ENCODE results near the gene PIK3R1. TPM values are rescaled to one million over a fixed set of nuclear protein-coding genes. Genes with fewer than 3 reads are reported as not detected.
"Not testable (repeated sequence)": the region's sequence is repeated elsewhere in the genome, so short reads cannot be mapped to it uniquely, and the experiment has no call there.

Gene PIK3R1
- total RNA-seq, 1 donor: 26.8 TPM

GRCh38 chr5:68230285-68230684 lies 14.7 kb downstream of the PIK3R1 start:
- Histone ChIP-seq H3K4me3 (ENCODE audit: insufficient read depth, low read length) (no peak overlapping the region), H3K4me1 (ENCODE audit: insufficient read depth, low read length) (peaks cover 6% of the 10 kb centered on the region), H3K36me3 (ENCODE audit: insufficient read depth, low read length) (peaks cover 18% of the 10 kb centered on the region), H3K27me3 (ENCODE audit: insufficient read depth, low read length) (no peaks in the 10 kb centered on the region), H3K4me2 (ENCODE audit: insufficient read depth, low read length) (no peak overlapping the region), H4K20me1 (ENCODE audit: insufficient read depth, low read length) (peaks cover 22% of the 10 kb centered on the region), H3K27ac (ENCODE audit: low read depth, low read length) (no peak overlapping the region), H3K9me3 (ENCODE audit: low read depth, low read length) (no peaks in the 10 kb centered on the region), H3K79me2 (ENCODE audit: insufficient read depth, low read length) (peaks cover 73% of the 10 kb centered on the region), H2AFZ (ENCODE audit: low read length) (no peak overlapping the region)
- TF ChIP-seq, protein P1, sequence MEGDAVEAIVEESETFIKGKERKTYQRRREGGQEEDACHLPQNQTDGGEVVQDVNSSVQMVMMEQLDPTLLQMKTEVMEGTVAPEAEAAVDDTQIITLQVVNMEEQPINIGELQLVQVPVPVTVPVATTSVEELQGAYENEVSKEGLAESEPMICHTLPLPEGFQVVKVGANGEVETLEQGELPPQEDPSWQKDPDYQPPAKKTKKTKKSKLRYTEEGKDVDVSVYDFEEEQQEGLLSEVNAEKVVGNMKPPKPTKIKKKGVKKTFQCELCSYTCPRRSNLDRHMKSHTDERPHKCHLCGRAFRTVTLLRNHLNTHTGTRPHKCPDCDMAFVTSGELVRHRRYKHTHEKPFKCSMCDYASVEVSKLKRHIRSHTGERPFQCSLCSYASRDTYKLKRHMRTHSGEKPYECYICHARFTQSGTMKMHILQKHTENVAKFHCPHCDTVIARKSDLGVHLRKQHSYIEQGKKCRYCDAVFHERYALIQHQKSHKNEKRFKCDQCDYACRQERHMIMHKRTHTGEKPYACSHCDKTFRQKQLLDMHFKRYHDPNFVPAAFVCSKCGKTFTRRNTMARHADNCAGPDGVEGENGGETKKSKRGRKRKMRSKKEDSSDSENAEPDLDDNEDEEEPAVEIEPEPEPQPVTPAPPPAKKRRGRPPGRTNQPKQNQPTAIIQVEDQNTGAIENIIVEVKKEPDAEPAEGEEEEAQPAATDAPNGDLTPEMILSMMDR (IDR thresholded peaks at IDR 0.05; ENCODE audit: extremely low read depth, low read depth, low read length): no peak
- DNase-seq (ENCODE audit: insufficient read length, low spot score, missing footprints): no peak

DNA sequence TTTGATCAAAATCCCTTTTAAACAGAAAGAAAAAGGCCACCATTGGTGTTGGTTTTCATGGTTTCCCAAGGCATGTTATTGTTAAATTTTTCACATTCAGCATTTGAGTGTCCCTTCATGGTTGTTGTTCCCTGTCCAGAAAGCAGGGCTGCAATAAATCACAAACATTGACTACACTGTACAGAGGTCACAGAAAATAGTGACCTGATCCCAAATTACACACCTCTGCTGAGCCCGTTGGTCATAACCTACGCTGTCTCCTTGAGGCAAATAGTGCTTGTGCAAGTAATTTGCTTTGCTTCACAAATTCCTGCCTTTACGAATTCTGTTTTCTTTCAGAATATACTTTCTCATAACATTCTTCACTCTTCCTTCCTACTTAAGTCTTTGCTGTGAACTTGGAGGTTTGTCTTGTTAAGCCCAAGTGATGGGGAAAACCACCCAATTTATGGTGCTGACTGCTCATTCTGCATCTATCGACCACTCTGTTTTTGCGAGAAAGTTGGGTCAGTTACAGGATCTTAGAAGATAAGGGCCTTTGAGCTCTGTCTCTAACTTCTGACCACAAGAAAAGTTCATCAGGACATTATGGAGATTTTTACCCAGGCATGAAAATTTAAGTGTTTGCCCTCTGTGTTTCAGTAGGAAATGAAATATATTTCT lies 16.0 kb downstream of the PIK3R1 start:
- H3K27ac ChIP-seq (ENCODE audit: low read depth, low read length): no peak overlapping the region
- H3K4me1 ChIP-seq (ENCODE audit: insufficient read depth, low read length): no peaks in the 10 kb centered on the region
- H3K36me3 ChIP-seq (ENCODE audit: insufficient read depth, low read length): peaks cover 14% of the 10 kb centered on the region
- no peak for DNase-seq (ENCODE audit: insufficient read length, low spot score, missing footprints)
- H3K9me3 ChIP-seq (ENCODE audit: low read depth, low read length): no peaks in the 10 kb centered on the region
- TF ChIP-seq, protein P1 (IDR thresholded peaks at IDR 0.05; ENCODE audit: extremely low read depth, low read depth, low read length): no peak
- H3K4me2 ChIP-seq (ENCODE audit: insufficient read depth, low read length): no peak overlapping the region
- H2AFZ ChIP-seq (ENCODE audit: low read length): no peak overlapping the region
- peaks cover 62% of the 10 kb centered on the region for H3K79me2 ChIP-seq (ENCODE audit: insufficient read depth, low read length)
- H4K20me1 ChIP-seq (ENCODE audit: insufficient read depth, low read length): peaks cover 16% of the 10 kb centered on the region
- no peaks in the 10 kb centered on the region for H3K27me3 ChIP-seq (ENCODE audit: insufficient read depth, low read length)
- no peak overlapping the region for H3K4me3 ChIP-seq (ENCODE audit: insufficient read depth, low read length)

- Histone ChIP-seq H3K27me3 (ENCODE audit: insufficient read depth, low read length) (no peaks in the 10 kb centered on the region), H3K4me3 (ENCODE audit: insufficient read depth, low read length) (no peak overlapping the region), H4K20me1 (ENCODE audit: insufficient read depth, low read length) (peaks cover 16% of the 10 kb centered on the region), H3K4me2 (ENCODE audit: insufficient read depth, low read length) (no peak overlapping the region), H3K4me1 (ENCODE audit: insufficient read depth, low read length) (no peaks in the 10 kb centered on the region), H3K79me2 (ENCODE audit: insufficient read depth, low read length) (peaks cover 64% of the 10 kb centered on the region), H3K27ac (ENCODE audit: low read depth, low read length) (no peak overlapping the region), H3K9me3 (ENCODE audit: low read depth, low read length) (no peaks in the 10 kb centered on the region), H3K36me3 (ENCODE audit: insufficient read depth, low read length) (peaks cover 9% of the 10 kb centered on the region), H2AFZ (ENCODE audit: low read length) (no peak overlapping the region)
- TF ChIP-seq, protein P1 (IDR thresholded peaks at IDR 0.05; ENCODE audit: extremely low read depth, low read depth, low read length): no peak
- DNase-seq (ENCODE audit: insufficient read length, low spot score, missing footprints): no peak
Measured at GRCh38 chr5:68232277-68232676, 16.7 kb downstream of the PIK3R1 start.

GRCh38 chr5:68233075-68233474 lies 17.5 kb downstream of the PIK3R1 start:
- H2AFZ ChIP-seq (ENCODE audit: low read length): no peak overlapping the region
- no peaks in the 10 kb centered on the region for H3K27me3 ChIP-seq (ENCODE audit: insufficient read depth, low read length)
- H3K4me3 ChIP-seq (ENCODE audit: insufficient read depth, low read length): no peak overlapping the region
- no peak for DNase-seq (ENCODE audit: insufficient read length, low spot score, missing footprints)
- TF ChIP-seq, protein P1 (IDR thresholded peaks at IDR 0.05; ENCODE audit: extremely low read depth, low read depth, low read length): no peak
- no peak overlapping the region for H3K4me2 ChIP-seq (ENCODE audit: insufficient read depth, low read length)
- H4K20me1 ChIP-seq (ENCODE audit: insufficient read depth, low read length): peaks cover 16% of the 10 kb centered on the region
- no peak overlapping the region for H3K27ac ChIP-seq (ENCODE audit: low read depth, low read length)
- peaks cover under 1% of the 10 kb centered on the region for H3K36me3 ChIP-seq (ENCODE audit: insufficient read depth, low read length)
- no peaks in the 10 kb centered on the region for H3K4me1 ChIP-seq (ENCODE audit: insufficient read depth, low read length)
- H3K79me2 ChIP-seq (ENCODE audit: insufficient read depth, low read length): peaks cover 62% of the 10 kb centered on the region
- H3K9me3 ChIP-seq (ENCODE audit: low read depth, low read length): no peaks in the 10 kb centered on the region

DNA sequence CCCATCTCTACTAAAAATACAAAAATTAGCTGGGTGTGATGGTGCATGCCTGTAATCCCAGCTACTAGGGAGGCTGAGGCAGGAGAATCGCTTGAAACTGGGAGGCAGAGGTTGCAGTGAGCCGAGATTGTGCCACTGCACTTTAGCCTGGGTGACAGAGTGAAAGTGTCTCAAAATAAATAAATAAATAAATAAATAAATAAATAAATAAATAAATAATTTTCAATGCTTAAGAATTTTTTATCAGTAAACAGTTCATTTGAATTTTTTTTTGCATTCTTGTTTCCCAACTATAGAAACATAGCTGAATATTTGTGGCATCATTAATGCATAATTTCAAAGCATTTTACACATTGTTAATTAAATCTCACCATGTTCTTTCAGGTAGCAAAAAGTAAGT lies 19.7 kb downstream of the PIK3R1 start:
- not testable (repeated sequence) for DNase-seq (ENCODE audit: insufficient read length, low spot score, missing footprints); H2AFZ ChIP-seq (ENCODE audit: low read length); H4K20me1 ChIP-seq (ENCODE audit: insufficient read depth, low read length); H3K27me3 ChIP-seq (ENCODE audit: insufficient read depth, low read length); H3K27ac ChIP-seq (ENCODE audit: low read depth, low read length); H3K4me2 ChIP-seq (ENCODE audit: insufficient read depth, low read length); H3K36me3 ChIP-seq (ENCODE audit: insufficient read depth, low read length); H3K4me3 ChIP-seq (ENCODE audit: insufficient read depth, low read length); H3K9me3 ChIP-seq (ENCODE audit: low read depth, low read length)
- Histone ChIP-seq H3K4me1 (ENCODE audit: insufficient read depth, low read length) (peaks cover 11% of the 10 kb centered on the region), H3K79me2 (ENCODE audit: insufficient read depth, low read length) (peaks cover 56% of the 10 kb centered on the region)
